ENCODE measurements around the gene CPT1A.

CPT1A gene

GRCh38 chr11:68852628-68853027, 10.9 kb upstream of the CPT1A start:
- no peak for DNase-seq

GRCh38 chr11:68848429-68848828, 6.7 kb upstream of the CPT1A start:
- DNase-seq = no peak

GRCh38 chr11:68847395-68847794, 5.7 kb upstream of the CPT1A start:
- no peak for DNase-seq

- no peak for DNase-seq
These were observed 3.8 kb upstream of the CPT1A start for GRCh38 chr11:68845351-68846002.

- no peak for DNase-seq
These were observed 3.1 kb upstream of the CPT1A start for GRCh38 chr11:68844801-68845200.

- no peak for DNase-seq
These were observed 2.7 kb upstream of the CPT1A start for GRCh38 chr11:68844376-68844775.

GRCh38 chr11:68843703-68844312, 2.1 kb upstream of the CPT1A start:
- DNase-seq = peak; percentile 87

GRCh38 chr11:68843052-68843561, 1.4 kb upstream of the CPT1A start:
- DNase-seq = peak; percentile 71

- DNase-seq = no peak
These were observed 823 bp upstream of the CPT1A start for GRCh38 chr11:68842427-68843051.

- peak; percentile 66 for DNase-seq
These were observed 759 bp downstream of the CPT1A start for GRCh38 chr11:68840661-68841653.

- DNase-seq = peak; percentile 65
These were observed 1.6 kb downstream of the CPT1A start for GRCh38 chr11:68839911-68840641.

- DNase-seq = peak; percentile 96
These were observed 2.5 kb downstream of the CPT1A start for GRCh38 chr11:68839054-68839865.

GRCh38 chr11:68838572-68838964, 3.1 kb downstream of the CPT1A start:
- DNase-seq = peak; percentile 65

- no peak for DNase-seq
These were observed 3.8 kb downstream of the CPT1A start for GRCh38 chr11:68837583-68838571.

- no peak for DNase-seq
These were observed 6.0 kb downstream of the CPT1A start for GRCh38 chr11:68835749-68836148.

- no peak for DNase-seq
These were observed 6.4 kb downstream of the CPT1A start for GRCh38 chr11:68835328-68835727.

- no peak for DNase-seq
These were observed 9.1 kb downstream of the CPT1A start for GRCh38 chr11:68832476-68833181.

GRCh38 chr11:68831124-68831523, 10.6 kb downstream of the CPT1A start:
- no peak for DNase-seq

GRCh38 chr11:68829581-68829980, 12.1 kb downstream of the CPT1A start:
- DNase-seq = no peak
